COR-L47 (cell line): ENCODE measurements around the gene NOTCH1.
"Not testable (repeated sequence)": the region's sequence is repeated elsewhere in the genome, so short reads cannot be mapped to it uniquely, and the experiment has no call there.

Source experiments
- DNase-seq: peaks from one replicate; lab custom pipeline; 2025; lab: John Stamatoyannopoulos, UW

The NOTCH1 gene

DNA sequence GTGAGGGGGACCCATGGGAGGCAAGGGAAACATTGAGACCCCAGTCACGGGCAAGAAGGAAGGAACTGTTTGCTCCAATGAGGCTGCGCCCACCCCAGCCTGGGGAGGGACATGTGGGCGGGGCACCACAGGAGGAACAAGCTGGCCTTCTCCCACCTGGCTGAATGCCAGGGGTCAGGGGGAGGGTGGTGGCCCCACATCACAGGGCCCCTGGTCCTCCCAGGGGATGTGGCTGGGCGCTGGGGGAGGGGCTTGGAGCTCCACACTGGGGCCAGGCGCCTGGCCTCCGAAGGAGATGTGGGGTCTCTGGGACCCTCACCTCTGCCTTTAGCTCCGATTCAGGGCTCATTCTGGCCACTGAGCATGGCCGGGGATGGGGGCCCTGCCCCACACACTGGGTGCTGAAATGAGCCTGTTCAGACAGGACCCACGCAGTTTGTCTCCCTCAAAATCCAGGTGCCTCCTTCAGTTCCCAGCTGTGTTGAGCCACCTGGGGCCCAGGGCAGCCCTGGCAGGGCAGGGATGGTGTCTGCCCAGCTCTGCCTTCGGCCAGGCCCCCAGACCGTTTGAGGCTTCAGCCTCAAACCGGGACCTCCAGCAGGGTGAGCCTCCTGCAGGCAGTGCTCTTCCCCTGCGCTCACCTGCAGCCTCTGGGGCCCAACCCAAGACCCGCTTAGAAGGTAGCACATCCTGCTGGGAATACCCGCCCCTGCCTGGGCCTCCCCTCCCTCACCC, 33.2 kb upstream of the NOTCH1 start:
- DNase-seq, result no peak

- DNase-seq, result no peak
These were observed 32.7 kb upstream of the NOTCH1 start for GRCh38 chr9:136578626-136578914.

- no peak for DNase-seq
These were observed 32.2 kb upstream of the NOTCH1 start for GRCh38 chr9:136577941-136578625.

- DNase-seq, result no peak
These were observed 30.4 kb upstream of the NOTCH1 start for GRCh38 chr9:136576269-136576626.

- DNase-seq, result no peak
These were observed 29.9 kb upstream of the NOTCH1 start for GRCh38 chr9:136575626-136576268.

DNA sequence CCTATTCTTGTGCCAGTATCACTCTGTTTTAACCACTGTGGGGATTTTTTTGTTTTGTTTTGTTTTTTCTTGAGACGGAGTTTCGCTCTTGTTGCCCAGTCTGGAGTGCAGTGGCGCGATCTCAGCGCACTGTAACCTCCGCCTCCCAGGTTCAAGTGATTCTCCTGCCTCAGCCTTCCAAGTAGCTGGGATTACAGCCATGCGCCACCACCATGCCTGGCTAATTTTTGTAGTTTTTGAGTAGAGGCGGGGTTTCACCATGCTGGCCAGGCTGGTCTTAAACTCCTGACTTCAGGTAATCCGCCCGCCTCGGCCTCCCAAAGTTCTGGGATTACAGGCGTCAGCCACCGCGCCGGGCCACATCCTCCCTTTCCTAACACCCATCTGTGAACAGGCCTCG, 28.8 kb upstream of the NOTCH1 start:
- not testable (repeated sequence) for DNase-seq

DNA sequence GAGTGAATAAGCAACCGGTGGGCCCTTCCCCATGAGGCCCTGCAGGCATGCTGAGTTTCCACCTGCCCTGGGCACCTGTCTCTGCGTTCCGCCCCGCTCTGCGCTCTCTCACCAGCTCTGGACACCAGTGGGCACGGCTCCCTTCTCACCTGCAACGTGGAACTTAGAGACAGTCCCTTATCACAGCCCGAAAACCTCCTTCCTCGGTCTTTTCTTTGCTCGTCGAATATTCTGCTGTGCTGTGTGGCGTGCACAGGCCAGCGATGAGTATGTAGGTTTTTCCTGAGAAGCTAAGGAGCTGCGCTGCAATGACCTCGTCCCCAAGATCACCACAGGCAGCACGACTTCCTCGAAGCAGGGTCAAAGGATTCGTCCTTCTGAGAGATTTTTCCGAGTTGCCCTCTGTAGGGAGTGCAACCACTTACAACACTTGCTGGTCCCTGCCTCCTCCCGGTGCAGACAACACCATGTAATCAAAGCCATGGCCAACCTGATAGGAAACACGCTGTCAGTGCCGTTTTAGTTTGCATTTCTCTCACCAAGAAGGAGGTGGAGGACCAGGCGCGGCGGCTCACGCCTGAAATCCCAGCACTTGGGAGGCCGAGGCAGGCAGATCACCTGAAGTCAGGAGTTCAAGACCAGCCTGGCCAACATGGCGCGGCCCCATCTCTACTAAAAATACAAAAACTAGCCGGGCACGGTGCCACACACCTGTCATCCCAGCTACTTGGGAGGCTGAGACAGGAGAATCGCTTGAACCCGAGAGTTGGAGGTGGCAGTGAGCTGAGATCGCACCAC, 27.2 kb upstream of the NOTCH1 start:
- no peak for DNase-seq

DNA sequence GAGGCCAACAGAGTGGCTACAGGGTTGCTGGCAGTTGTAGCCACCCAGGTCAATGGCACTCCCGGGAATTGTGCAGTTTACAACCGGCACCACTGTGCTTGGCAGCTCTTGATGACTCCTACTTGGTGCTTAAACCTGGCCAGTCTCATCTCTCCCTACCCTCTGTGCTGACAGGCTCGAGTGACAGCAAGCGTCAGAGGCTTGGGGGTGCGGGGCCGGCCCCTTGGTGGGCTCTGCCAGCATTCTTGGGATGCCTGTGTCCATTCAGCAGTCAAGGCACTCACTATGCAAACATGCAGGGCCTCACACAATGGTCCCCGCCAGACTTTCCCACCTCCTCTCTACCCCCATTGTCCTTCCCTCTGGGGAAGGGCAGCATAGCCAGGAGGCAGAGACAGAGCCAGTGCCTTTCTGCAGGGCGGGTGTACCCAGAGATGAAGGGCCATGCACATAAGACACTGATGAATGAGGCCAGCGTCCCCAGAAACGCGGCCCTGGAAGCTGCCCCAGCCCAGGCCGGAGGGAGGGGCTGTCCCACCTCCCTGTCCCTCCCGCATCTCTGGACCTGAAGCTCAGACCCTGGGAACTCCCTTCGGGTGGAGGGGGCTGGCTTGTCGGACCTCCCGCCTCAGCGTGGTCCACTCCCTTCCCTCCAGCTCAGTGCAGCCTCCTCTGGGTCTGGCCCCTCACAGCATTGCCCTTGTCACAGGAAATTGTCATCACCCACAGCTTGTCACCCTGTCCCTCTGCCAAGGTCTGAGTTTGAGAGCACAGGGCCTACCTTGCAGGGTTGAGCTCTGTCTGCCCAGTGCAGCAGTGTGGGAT, 26.4 kb upstream of the NOTCH1 start:
- no peak for DNase-seq

DNA sequence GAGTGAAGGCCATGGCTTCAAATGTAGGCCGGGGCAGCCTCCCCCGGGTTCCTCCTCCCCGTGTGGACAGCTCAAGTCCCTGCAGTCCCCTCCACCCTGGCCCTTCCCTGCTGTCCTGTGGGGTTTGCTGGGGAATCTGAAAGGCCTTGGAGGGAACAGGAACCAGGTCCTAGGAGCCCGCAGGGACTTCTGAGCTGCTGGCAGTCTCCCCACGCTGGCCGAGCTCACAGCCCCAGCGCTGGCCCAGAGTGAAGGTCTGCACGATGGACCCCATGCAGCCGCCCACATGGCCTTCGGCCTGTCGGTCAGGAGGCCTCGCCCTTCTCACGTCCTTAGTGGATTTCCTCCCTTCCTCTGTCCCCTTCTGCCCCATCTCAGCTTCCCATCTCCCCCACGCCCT, 25.7 kb upstream of the NOTCH1 start:
- DNase-seq, result no peak

GRCh38 chr9:136570916-136571315, 25.1 kb upstream of the NOTCH1 start:
- DNase-seq, result no peak

GRCh38 chr9:136570191-136570845, 24.5 kb upstream of the NOTCH1 start:
- DNase-seq, result no peak

DNA sequence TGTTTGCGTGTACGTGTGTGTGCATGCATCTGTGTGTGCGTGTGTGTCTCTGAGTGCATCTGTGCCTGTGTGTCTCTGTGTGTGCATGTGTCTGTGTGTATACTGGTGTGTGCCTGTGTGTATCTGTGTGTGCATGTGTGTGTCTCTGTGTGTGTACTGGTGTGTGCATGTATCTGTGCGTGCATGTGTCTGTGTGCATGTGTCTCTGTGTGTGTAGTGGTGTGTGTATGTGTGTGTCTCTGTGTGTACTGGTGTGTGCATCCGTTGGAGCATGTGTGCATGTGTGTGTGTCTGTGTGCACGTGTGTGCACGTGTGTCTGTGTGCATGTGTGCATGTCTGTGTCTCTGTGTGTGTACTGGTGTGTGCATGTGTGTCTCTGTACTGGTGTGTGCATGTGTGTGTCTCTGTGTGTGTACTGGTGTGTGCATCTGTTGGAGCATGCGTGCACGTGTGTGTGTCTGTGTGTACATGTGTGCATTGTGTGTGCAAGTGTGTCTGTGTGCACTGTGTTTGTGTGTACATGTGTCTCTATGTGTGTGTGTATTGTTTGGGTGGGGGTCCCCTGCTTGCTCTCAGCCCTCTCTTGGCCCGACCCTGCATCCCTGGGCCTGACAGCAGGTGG, 23.8 kb upstream of the NOTCH1 start:
- no peak for DNase-seq

GRCh38 chr9:136568288-136569081, 22.6 kb upstream of the NOTCH1 start:
- DNase-seq, result no peak

GRCh38 chr9:136567651-136568287, 21.9 kb upstream of the NOTCH1 start:
- DNase-seq, result no peak

GRCh38 chr9:136566901-136567300, 21.1 kb upstream of the NOTCH1 start:
- DNase-seq, result no peak

GRCh38 chr9:136566553-136566895, 20.7 kb upstream of the NOTCH1 start:
- no peak for DNase-seq

GRCh38 chr9:136565715-136566552, 20.1 kb upstream of the NOTCH1 start:
- DNase-seq, result no peak

GRCh38 chr9:136565086-136565714, 19.4 kb upstream of the NOTCH1 start:
- DNase-seq, result no peak
